ENCODE results near the gene TMEM128. TPM values are rescaled to one million over a fixed set of nuclear protein-coding genes. Genes with fewer than 3 reads are reported as not detected.

The TMEM128 gene
- total RNA-seq, 3 donors from 2014 or later = 15.2 to 33.8 (median 25.2) TPM

GRCh38 chr4:4206204-4206603 lies 41.8 kb downstream of the TMEM128 start:
- H3K9me3 ChIP-seq = no peaks in the 10 kb centered on the region
- no peaks in the 10 kb centered on the region for H3K36me3 ChIP-seq
- no peaks in the 10 kb centered on the region for H3K4me1 ChIP-seq
- H3K27ac ChIP-seq = no peak overlapping the region
- intact Hi-C loops (cut with DNase I; ENCODE audit: low total_unique reads) = no loop called here
- TF ChIP-seq, protein P1, sequence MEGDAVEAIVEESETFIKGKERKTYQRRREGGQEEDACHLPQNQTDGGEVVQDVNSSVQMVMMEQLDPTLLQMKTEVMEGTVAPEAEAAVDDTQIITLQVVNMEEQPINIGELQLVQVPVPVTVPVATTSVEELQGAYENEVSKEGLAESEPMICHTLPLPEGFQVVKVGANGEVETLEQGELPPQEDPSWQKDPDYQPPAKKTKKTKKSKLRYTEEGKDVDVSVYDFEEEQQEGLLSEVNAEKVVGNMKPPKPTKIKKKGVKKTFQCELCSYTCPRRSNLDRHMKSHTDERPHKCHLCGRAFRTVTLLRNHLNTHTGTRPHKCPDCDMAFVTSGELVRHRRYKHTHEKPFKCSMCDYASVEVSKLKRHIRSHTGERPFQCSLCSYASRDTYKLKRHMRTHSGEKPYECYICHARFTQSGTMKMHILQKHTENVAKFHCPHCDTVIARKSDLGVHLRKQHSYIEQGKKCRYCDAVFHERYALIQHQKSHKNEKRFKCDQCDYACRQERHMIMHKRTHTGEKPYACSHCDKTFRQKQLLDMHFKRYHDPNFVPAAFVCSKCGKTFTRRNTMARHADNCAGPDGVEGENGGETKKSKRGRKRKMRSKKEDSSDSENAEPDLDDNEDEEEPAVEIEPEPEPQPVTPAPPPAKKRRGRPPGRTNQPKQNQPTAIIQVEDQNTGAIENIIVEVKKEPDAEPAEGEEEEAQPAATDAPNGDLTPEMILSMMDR (IDR thresholded peaks at IDR 0.05) = no peak
- TF ChIP-seq POLR2A (IDR thresholded peaks at IDR 0.05) = no peak
- no peak for TF ChIP-seq POLR2AphosphoS5 (IDR thresholded peaks at IDR 0.05)
- peaks cover 0 to 4% of the 10 kb centered on the region in 2 donors for H3K27me3 ChIP-seq
- DNase-seq (ENCODE audit: low spot score in 2 of 2) = no peak
- no peak overlapping the region for H3K4me3 ChIP-seq

DNA sequence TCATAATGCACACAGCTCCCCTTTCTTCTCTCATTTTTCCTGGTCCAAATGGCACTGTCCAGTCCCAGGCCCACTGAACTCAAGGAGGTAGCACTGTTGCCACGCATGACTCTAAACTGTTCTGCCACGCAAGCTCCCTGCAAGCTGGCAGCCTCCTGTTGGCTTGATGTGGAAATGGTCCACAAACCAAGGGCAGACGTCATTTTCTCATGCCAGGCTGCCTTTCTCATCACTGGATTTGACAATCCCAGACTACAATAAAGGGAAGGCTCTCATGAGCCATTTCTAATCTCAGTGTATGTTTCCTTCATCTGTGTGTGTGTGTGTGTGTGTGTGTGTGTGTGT lies 43.6 kb downstream of the TMEM128 start:
- no peak for TF ChIP-seq POLR2AphosphoS5 (IDR thresholded peaks at IDR 0.05)
- TF ChIP-seq, protein P1 (IDR thresholded peaks at IDR 0.05) = no peak
- TF ChIP-seq POLR2A (IDR thresholded peaks at IDR 0.05) = no peak
- Histone ChIP-seq H3K4me3 (no peak overlapping the region), H3K36me3 (no peaks in the 10 kb centered on the region), H3K9me3 (no peaks in the 10 kb centered on the region), H3K27ac (no peak overlapping the region), H3K4me1 (no peaks in the 10 kb centered on the region), H3K27me3 (peaks cover 0 to under 1% of the 10 kb centered on the region in 2 donors)
- DNase-seq (ENCODE audit: low spot score in 2 of 2) = no peak
- intact Hi-C loops (cut with DNase I; ENCODE audit: low total_unique reads) = no loop called here

- H3K4me1 ChIP-seq = no peaks in the 10 kb centered on the region
- H3K36me3 ChIP-seq = no peaks in the 10 kb centered on the region
- no peak overlapping the region for H3K27ac ChIP-seq
- H3K27me3 ChIP-seq = no peaks in the 10 kb centered on the region
- DNase-seq (ENCODE audit: low spot score in 2 of 2) = no peak
- intact Hi-C loops (cut with DNase I; ENCODE audit: low total_unique reads) = no loop called here
- no peaks in the 10 kb centered on the region for H3K9me3 ChIP-seq
- no peak for TF ChIP-seq POLR2AphosphoS5 (IDR thresholded peaks at IDR 0.05)
- TF ChIP-seq, protein P1 (IDR thresholded peaks at IDR 0.05) = no peak
- no peak for TF ChIP-seq POLR2A (IDR thresholded peaks at IDR 0.05)
- no peak overlapping the region for H3K4me3 ChIP-seq
These were observed 44.2 kb downstream of the TMEM128 start for GRCh38 chr4:4203688-4204400.

- Histone ChIP-seq H3K4me1 (no peaks in the 10 kb centered on the region), H3K36me3 (no peaks in the 10 kb centered on the region), H3K4me3 (no peak overlapping the region), H3K9me3 (no peaks in the 10 kb centered on the region), H3K27me3 (no peaks in the 10 kb centered on the region), H3K27ac (no peak overlapping the region)
- intact Hi-C loops (cut with DNase I; ENCODE audit: low total_unique reads) = no loop called here
- TF ChIP-seq POLR2A (IDR thresholded peaks at IDR 0.05) = no peak
- no peak for TF ChIP-seq POLR2AphosphoS5 (IDR thresholded peaks at IDR 0.05)
- TF ChIP-seq, protein P1 (IDR thresholded peaks at IDR 0.05) = no peak
- DNase-seq (ENCODE audit: low spot score in 2 of 2) = no peak
These were observed 45.5 kb downstream of the TMEM128 start for GRCh38 chr4:4202510-4202909.

GRCh38 chr4:4200624-4201023 lies 47.4 kb downstream of the TMEM128 start:
- TF ChIP-seq, protein P1 (IDR thresholded peaks at IDR 0.05) = no peak
- TF ChIP-seq POLR2A (IDR thresholded peaks at IDR 0.05) (no peak), POLR2AphosphoS5 (IDR thresholded peaks at IDR 0.05) (no peak)
- Histone ChIP-seq H3K27ac (no peak overlapping the region), H3K9me3 (no peaks in the 10 kb centered on the region), H3K4me1 (no peaks in the 10 kb centered on the region), H3K27me3 (no peaks in the 10 kb centered on the region), H3K36me3 (no peaks in the 10 kb centered on the region), H3K4me3 (no peak overlapping the region)
- intact Hi-C loops (cut with DNase I; ENCODE audit: low total_unique reads) = no loop called here
- DNase-seq (ENCODE audit: low spot score in 2 of 2) = no peak
